AG09309 (cell line): ENCODE data around the gene SPEM2.

Source experiments
- DNase-seq: peaks from one replicate; pipeline ENCODE4 v3.0.0-alpha.2; 2010; ENCODE audit warnings: low read depth
- H3K4me3 ChIP-seq: 2 replicates; pipeline ENCODE4 v1.5.1; 2011; ENCODE audit warnings: mild to moderate bottlenecking, low read depth, low read length, moderate library complexity; ENCODE audit not compliant: control insufficient read depth
- CTCF ChIP-seq: IDR thresholded peaks from 2 replicates; pipeline ENCODE4 v1.5.1; 2011; ENCODE audit warnings: mild to moderate bottlenecking, low read depth, low read length, inconsistent platforms; ENCODE audit not compliant: insufficient read depth, control insufficient read depth; ENCODE audit errors: missing control alignments

The SPEM2 gene

GRCh38 chr17:7419819-7420610 is 5.4 kb upstream of the SPEM2 start, which contains the start of gene SPEM1:
SPEM1 (plus strand) TSS chr17:7420324; CDS start chr17:7420385, 61 bp downstream.
- TF ChIP-seq CTCF, result no peak
- no peak for DNase-seq
- no peak within 1 kb of the TSS for H3K4me3 ChIP-seq

GRCh38 chr17:7421186-7421585 is 4.2 kb upstream of the SPEM2 start:
- DNase-seq, result no peak
- TF ChIP-seq CTCF, result no peak
- no peak overlapping the region for H3K4me3 ChIP-seq

- no peak overlapping the region for H3K4me3 ChIP-seq
- DNase-seq, result no peak
- no peak for TF ChIP-seq CTCF
These were observed 1.7 kb upstream of the SPEM2 start for GRCh38 chr17:7423679-7424078.

- DNase-seq, result no peak
- TF ChIP-seq CTCF, result no peak
- no peak overlapping the region for H3K4me3 ChIP-seq
These were observed 340 bp downstream of the SPEM2 start for GRCh38 chr17:7425756-7426155.

- no peak overlapping the region for H3K4me3 ChIP-seq
- TF ChIP-seq CTCF, result no peak
- DNase-seq, result no peak
These were observed 917 bp downstream of the SPEM2 start for GRCh38 chr17:7426203-7426863.

- no peak for TF ChIP-seq CTCF
- H3K4me3 ChIP-seq, result no peak overlapping the region
- no peak for DNase-seq
These were observed 1.6 kb downstream of the SPEM2 start for GRCh38 chr17:7426896-7427489.
